ENCODE data around the gene C3orf20.

C3orf20 gene

GRCh38 chr3:14674841-14675240 lies at the start of gene C3orf20:
Gene C3orf20 (plus strand): TSS chr3:14675141. CDS start chr3:14682714, 7,573 bp downstream.
- DNase-seq = no peak

DNA sequence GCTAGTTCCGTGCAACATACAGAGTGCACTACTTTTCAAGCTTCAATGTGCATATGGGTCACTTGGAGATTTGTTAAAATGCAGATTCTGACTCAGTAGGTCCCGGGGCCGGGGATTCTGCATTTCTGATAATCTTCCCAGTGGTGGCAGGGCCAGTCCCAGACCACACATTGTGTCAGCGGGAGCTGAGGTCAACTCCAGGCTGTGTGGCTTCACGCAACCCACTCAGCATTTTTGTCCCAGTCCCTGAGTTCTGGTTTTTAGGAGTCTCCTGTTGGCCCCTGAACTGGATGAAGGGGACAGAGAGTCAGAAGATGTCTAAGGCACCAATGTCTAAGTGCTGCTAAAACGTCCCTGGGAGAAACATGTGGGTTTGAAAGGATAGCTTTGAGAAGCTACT lies 49.5 kb upstream of the C3orf20 start:
- no peak for DNase-seq

DNA sequence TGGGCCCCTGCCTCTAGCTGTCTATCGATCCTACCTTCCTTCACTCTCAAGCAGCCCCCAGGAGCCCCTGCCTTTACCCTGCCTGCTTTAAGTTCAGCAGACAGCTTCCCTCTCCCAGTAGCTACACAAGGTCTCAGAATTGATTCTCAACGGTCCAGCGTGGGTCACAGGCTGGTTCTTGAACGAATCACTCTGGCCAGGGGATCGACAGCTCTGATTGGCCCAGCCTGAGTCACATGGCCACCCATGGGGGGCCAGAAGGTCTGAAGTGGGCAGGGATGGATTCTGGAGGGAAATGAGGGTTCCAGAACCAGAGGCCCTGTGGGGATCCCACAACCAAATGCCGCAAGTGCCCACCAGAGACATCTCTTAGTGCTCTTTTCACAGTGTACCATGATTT lies 47.1 kb upstream of the C3orf20 start:
- DNase-seq = no peak

DNA sequence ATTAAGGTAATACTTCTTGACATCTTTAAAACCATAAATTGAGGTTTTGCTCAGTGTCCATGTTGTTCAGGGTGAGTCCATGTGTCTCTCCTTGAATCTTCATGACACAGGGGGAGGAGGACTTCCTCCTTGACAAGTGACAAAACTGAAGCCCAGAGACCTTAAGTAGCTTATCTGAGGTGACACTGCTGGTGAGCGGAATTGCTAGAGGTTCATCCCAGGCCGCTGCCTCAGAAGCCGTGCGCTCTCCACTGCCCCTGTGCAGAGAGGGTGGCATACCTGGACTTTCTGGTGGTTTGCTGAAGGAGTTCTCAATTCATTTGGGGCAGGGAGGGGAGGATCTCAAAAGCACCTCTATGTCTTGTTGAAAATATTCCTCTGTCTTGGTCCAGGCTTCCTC lies 46.5 kb upstream of the C3orf20 start:
- DNase-seq = no peak

GRCh38 chr3:14630404-14631100 lies 44.4 kb upstream of the C3orf20 start:
- no peak for DNase-seq

GRCh38 chr3:14631101-14631497 lies 43.8 kb upstream of the C3orf20 start:
- no peak for DNase-seq

- DNase-seq = no peak
Observed at GRCh38 chr3:14631687-14632441, 43.1 kb upstream of the C3orf20 start.

DNA sequence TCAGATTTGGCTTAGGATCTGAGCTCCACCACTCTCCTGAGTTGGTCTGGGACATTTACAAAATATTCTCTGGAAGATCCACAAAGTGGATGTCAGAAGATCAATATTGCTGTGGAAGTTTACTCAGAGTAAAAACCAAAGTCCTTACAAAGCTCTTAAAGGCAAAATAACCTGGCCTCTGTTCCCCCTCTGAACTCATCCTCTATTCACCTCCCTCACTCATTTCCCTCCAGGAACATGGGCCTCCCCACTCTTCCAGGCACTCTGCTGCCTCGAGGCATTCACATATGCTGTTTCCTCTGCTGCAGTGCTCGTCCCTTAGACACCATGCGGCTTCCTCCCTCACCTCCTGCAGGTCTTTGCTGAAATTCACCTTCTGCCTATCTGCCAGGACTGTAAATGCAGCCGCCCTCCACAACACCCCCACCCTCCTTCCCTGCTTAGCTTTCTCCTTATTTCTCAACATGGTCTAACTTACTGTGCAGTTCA lies 42.5 kb upstream of the C3orf20 start:
- no peak for DNase-seq

- DNase-seq = no peak
Observed at GRCh38 chr3:14633417-14633816, 41.5 kb upstream of the C3orf20 start.

GRCh38 chr3:14633819-14634424 lies 41.0 kb upstream of the C3orf20 start:
- DNase-seq = peak; percentile 47

GRCh38 chr3:14634763-14635400 lies 40.1 kb upstream of the C3orf20 start:
- no peak for DNase-seq

- DNase-seq = no peak
Observed at GRCh38 chr3:14636496-14637087, 38.3 kb upstream of the C3orf20 start.

- DNase-seq = no peak
Observed at GRCh38 chr3:14640157-14640562, 34.8 kb upstream of the C3orf20 start.

DNA sequence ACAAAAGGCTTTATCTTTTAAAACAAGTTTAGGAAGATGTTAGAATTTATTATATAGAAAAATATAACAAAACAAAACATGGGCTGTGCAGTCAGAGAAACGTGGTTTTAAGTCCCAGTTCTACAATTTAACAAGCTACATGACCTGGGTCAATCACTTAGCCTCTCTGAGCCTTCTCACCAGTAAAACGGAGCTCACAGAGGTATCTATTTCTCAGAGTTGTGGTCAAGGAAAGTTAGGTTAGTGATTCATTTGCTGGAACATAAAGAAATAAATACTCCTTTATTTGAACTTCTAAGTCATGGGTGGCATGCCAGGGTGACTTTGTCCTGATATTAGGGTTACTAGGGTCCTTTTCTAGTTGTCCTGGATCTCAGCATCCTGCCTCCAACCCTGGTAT lies 34.2 kb upstream of the C3orf20 start:
- no peak for DNase-seq

DNA sequence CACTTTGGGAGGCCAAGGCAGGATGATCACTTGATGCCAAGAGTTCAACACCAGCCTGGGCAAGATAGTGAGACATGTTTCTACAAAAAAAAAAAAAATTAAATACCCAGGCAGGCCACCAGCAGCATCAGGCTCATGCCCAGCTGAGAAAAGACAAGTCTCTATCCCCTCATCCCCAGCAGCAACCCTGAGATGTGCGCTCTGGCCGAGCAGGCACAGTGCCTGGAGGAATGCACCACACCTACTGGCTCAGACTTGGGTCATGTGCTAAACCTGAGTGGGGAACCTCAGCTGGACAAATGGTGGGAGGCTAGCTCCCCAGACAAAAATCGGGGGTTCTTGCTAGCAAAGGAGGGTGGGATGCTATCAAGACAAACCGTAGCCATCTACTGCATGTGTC lies 33.6 kb upstream of the C3orf20 start:
- peak; percentile 1 for DNase-seq

- DNase-seq = no peak
Observed at GRCh38 chr3:14645453-14645852, 29.5 kb upstream of the C3orf20 start.

- no peak for DNase-seq
Observed at GRCh38 chr3:14646131-14646573, 28.8 kb upstream of the C3orf20 start.

DNA sequence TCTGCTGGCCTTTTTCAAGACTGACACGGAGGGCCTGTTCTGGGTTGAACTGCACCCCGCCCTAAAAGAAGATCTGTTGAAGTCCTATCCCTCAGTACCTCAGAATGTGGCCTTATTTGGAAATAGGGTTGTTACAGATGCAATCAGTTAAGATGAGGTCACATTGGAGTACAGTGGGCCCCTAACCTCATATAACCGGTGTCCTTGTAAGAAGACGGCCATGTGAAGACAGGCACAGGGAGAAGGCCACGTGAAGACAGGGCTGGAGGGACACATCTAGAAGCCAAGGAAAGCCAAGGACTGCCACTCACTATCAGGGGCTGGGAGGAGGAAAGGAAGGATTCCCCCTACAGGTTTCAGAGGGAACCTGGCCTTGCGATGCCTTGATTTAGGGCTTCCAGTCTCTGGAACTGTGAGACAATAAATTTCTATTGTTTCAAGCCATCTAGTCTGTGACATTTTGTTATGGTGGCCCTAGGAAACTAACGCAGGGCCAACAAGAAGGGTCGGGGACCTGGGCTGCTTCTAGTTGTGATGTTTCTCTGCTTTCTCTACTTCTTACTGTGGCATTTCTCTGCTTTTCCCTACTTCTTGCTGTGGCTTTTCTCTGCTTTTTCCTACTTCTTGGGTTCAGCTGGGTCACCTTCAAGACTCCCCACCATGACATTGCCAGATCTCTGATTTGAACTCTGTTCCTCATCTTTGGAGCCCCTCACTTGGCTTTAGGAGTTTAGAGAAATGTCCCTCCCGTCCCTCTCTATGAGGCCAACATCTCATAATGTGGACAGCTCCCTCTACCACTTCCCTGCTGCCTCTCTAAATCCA lies 28.1 kb upstream of the C3orf20 start:
- no peak for DNase-seq

- DNase-seq = no peak
Observed at GRCh38 chr3:14647976-14648955, 26.7 kb upstream of the C3orf20 start.

GRCh38 chr3:14649466-14649865 lies 25.5 kb upstream of the C3orf20 start:
- DNase-seq = no peak

- DNase-seq = no peak
Observed at GRCh38 chr3:14650193-14650592, 24.7 kb upstream of the C3orf20 start.

All from femur (tissue), 1 donor.